GM21529 (cell line): ENCODE measurements around the gene GFPT1.

ENCODE experiments used
- ATAC-seq: cut with Tn5 transposase; IDR thresholded peaks from one replicate; pipeline ENCODE4 v1.9.1; 2021; ENCODE audit not compliant: unreplicated experiment

Gene GFPT1

DNA sequence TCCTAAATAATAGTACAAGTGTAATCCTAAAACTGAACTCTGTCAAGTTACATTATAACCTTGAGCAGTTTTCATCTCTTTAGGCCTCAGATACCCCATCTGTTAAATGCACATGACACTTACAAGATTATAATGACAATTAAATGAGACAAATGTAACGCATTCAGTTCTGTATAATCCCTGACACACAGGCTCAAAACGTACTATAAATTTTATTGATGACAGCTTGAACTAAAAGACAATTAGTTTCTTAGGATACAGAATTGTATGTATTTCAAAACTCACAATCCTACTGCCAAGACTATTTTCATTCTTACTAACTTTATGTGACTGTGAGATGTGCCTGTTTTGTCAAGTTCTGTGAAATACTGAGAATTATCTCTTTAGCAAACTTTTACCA is 56.2 kb downstream of the GFPT1 start:
- no peak for ATAC-seq

DNA sequence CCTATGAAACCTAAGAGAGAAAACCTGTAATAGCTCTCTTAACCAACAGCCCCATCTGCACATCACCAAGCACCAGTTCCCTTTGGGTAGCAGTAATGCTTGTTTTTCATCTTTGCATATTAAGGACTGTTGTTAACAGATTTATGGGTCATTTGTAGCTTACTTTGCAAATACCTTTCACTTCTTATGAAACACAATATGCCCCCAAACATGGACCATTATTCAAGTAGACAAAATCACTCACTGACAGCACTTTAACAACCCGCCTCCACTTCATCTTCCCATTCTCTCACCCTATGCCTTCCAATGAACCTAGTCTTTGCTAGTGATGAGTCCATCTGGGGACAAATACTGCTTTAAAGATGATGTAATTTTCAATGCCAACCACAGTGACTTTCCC is 64.4 kb downstream of the GFPT1 start:
- ATAC-seq = no peak

DNA sequence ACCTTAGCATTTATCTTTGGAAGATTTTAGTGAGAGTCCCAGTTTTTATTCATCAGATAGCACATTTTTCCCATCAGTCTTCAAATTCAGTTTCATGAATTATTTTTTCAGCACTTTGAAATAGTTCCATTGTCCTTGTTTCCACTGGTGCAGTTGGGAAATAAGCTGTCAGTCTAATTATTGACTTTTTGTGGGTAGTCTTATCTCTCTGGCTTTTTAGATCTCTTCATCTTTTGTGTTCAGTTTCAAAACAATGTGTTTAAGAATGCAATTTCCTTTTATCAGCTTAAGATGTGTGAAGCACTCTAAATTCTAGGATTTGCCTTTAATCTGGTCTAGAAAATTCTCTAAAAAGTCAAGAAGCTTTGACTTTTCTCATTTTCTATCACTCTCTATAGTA is 70.5 kb downstream of the GFPT1 start:
- ATAC-seq = no peak

DNA sequence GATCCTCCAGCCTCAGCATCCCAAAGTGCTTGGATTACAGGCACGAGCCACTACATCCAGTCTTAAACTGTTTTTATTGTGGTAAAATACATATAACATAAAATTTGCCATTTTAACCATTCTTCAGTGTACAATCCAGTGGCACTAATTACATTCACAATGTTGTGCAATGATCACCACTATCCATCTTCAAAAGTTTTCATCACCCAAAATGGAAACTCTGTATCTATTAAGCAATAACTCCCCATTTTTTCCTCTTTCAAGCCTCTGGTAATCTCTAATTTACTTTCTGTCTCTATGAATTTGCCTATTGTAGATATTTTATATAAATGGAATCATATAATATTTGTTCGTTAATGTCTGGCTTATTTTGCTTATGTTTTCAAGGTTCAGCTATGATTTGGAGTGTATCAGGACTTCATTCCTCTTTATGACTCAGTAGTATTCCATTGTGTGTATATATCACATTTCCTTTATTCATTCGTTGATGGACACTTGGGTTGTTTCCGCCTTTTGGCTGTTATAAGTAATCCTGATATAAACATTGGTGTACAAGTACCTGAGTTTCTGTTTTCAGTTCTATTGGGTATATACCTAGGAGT is 71.8 kb downstream of the GFPT1 start:
- no peak for ATAC-seq

DNA sequence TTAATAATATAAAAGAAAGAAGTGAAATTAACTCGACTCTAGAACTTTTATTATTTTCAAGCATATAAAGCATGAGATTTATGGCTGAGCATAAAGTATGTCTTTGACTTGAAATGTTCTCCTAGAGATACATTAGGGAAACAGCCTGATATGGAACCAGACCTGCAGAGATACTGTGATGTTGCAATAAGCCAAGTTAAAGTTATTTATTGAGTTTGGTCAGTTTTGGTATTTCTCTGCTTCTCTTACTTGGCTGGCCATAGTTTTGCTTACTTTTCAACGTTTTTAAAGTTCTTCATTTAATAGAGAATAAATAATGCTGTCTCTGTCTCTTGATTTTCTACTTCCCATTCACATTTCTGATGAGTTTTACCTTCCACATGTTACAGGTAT is 76.0 kb downstream of the GFPT1 start:
- no peak for ATAC-seq

DNA sequence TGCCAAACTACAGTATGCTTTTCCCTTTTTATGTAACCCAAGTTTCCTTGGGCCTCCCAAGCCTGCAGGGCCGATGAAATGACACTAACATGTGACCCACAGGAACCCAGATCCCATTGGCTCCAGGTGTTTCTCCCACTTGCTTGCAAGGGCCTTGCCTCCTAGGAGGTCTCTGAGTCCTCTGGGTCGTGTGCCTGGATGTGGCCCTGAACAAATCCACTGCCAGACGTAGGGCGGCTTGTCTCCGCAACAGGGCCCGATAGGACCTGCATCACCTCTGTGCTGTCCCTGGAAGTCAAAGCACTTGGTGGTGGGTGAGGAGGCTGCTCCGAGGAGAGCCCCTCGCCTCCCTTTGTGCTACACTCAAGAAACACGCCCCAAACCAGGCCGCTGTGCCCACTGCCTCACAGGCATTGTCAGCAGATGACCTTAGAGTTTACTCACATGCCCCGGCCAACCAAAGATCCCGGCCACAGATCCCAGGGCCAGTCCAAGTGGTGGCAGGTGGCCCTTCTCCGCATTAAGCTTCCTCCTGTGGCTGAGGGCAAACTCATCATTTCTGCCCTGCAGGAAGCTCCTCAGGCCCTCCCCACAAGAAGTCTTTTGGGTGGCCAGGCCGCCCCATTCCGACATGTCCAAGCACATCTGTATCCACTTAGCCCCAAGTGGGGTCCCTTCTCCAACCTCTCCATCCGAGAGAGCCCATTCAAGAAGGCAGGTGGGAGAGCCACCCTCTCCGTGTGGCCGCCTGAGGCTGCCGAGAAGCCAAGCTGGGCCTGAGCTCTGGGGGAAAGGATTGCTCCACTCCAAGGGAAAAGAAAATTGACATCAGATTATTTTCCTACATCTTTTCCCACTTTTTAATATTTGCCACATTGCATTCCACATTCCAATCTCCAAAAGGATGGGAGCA is 76.7 kb downstream of the GFPT1 start:
- no peak for ATAC-seq

DNA sequence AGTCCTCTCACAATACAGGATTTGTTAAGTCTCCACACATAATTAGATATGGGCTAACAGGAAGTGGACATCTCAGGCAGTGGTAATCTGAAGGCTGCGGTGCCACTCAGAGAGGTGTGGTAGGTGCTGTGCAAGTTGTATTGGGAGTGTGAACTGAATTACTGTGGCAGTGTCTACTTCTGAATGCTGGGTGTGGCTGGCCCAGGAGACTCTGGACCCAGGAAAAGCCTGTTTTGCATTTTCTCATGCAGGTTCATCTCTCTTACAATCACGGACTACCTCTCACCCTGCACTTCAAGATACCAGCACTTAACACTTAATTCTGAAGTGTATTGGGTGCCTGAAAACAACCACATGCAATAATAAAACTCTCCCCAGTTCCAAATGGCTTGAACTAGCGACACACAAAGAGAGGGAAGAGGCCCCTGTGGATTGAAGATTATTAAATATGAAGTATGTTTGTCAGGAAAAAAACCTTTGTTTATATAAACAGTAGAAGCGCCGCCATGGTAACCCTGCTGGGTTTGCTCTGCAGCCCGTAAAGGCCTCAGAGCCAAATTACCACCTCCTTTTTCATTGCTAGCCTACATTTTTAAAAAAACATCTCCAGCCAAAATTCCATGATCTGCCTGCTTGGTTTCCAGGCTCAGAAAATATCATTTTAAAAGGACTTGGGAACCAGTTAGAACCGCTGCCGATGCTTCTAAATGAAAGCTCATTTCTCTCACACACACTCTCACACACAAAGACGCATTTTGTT is 77.5 kb downstream of the GFPT1 start:
- no peak for ATAC-seq

DNA sequence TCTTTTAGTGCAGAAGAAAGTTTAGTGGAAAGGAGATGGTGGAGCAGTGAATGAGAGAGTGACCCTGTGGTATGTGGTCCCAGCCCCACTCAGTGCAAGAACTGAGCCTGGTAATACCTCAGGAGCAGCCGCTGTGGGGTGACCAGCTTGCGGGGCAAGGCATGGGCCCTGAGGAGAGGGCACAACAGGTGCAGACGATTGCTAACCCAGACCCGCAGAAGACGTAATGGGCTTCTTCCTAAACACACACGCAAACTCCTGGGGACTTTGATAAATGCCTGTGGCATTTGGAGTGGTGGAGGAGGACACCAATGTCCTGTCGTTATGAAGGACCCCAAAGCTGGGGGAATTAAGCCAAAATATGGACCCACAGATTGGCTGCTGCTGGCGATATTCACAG is 78.7 kb downstream of the GFPT1 start:
- ATAC-seq = no peak

DNA sequence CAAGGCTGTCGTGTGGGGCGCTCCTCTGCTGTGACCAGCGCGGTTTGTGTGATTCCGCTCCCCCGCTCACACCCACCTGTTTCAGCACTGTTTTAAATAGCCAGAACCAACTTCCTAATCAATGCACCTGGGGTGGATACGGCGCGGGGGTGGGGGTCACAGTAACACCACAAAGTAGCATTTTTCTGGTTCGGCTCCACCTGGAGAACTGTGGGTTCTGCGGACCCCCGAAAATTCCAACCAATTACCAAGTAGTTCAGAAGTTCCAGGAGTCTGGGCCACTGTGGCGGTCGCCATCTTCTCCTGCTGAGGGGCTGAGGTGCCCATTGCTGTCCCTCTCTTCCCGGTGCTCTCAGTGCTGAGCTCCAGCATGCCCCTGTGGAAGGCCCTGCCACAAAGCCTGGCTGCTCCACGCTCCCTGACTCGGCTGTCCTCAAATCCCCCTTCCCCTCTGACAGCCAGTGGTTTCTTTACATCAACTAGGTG is 79.4 kb downstream of the GFPT1 start:
- peak; percentile 85 for ATAC-seq

DNA sequence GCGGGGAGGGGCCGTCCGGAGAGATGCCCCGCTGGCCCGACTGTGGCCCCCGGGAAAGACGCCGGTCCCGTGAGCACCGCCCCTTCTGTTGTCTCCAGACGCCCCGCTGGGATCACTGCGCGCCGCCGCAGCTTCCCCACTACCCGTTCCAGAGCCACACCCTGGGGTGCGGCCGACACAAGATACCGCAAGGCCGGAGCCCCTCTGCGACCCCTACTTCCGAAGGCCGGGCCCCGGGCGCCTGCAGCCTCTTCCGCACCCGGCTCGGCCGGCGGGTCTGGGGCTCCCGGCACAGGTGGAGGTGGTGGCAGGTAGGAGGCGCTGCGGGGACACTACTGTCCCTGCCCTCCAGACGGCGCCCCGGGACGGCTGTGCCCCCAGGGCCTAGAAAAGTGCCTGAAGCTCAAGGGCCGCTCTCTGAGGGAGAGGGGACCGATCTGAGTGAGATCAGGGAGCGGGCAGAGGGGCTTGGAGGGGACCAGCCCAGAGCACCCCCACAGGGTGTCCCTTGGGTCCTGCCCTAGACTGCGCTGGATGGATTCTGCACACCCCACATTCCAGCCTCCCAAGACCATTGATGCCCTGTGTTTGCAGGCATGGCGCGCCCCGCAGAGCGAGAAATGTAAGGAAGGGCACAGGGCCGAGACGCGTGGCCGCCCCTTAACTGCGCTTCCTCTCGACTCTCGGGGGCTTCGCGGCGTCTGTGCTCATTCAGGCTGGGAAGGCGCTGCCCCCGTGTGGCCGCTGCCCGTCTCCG is 80.0 kb downstream of the GFPT1 start:
- peak; percentile 59 for ATAC-seq

DNA sequence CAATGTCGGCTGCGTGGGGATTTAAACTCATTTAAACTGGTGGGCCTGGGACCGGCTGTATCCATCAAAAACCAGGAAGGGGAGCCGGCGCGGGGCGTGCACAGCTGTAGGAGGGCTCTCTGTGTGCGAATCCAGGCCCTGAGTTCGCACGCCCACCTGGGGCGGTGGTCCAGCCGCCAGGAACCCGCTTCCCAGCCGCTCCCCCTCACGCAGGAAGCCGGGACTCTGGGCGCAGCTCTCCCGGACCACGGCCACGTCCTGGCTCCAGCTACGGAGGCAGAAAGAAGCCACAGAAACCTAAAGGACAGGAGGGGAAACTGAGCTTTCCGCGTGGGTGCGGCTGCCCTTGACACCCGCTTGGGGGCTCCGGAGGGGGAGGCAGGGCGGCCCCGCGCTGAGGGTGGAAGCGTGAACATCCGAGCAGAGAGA is 80.6 kb downstream of the GFPT1 start:
- ATAC-seq = no peak

DNA sequence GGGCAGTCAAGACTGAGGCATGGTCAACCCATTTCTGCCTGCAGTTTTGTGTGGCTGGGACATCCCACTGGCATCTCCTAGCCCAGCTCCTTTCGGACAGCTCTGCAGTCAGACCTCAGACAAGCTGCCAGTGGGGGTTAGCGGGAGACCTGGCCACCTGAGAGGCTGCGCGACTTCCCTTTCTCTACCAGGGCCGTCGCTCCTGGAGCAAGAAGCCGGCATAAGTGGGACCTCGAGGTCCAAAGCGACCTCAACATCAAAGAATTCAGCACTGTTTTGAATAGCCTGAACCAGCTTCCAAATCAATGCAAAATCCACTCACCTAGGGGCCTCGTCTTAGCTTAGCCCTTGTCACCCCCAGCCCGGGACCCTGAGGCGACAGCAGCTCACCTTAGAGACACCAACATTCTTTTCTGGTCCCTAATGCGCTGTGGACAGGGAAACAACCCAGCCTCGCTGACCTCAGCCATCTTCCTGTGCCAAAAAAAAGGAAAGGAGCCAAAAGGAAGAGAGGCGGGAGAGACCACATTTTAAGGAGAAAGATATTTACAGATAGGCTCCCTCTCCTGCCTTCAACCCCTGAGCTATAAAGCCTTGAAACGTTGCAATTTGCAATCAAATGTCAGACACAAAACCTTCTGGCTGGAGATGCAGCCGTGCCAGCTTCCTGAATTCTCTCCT is 81.2 kb downstream of the GFPT1 start:
- ATAC-seq = no peak

DNA sequence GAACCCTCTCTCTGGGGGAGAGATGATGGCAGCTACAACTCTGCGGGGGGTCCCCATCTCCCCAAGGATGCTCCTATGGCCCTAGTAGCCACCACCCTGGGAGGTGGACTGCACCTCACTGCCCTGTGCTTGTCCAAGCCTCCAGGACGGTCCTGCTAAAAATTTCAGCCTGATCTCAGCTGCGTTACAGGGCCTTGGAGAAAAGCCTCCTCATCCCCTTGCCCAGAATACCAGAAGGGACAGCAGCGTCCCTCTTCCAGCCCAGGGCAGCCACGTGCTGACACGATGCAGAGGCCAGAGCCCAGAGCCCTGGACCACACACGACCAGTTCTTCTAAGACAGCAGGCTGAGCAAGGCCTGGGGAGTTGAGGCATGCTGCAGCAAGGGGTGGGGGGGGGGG is 81.9 kb downstream of the GFPT1 start:
- no peak for ATAC-seq

DNA sequence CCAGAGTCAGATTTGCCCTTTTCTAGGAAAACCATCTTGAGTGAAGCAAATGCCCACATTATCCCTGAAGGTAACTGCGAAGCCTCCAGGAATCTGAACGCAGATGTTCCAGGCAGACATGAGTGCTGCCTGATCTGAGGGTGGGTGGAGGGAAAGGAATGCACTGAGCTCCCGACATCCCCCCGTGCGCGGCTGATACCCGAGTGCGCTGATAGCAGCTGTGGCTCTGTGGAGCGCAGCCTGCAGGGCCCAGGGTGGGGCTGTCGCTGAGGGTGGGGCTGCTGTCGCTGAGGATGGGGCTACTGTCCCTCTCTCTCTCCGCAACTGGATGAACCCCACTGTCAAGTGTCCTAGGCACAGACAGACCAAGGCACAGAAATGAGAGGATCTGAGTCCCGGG is 82.4 kb downstream of the GFPT1 start:
- no peak for ATAC-seq

DNA sequence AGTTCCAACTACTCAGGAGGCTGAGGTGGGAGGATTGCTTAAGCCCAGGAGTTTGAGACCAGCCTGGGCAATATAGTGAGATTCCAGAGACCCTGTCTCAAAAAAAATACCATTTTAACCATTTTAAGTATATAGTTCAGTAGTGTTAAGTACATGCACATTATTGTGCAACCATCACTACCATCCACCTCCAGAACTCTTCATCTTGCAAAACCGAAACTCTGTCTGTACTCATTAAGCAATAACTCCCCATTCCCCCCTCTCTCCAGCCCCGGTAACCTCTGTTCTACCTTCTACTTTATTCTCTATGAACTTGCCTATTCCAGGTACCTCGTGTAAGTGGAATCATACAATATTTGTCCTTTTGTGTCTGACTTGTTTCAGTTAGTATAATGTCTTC is 86.4 kb downstream of the GFPT1 start:
- no peak for ATAC-seq

DNA sequence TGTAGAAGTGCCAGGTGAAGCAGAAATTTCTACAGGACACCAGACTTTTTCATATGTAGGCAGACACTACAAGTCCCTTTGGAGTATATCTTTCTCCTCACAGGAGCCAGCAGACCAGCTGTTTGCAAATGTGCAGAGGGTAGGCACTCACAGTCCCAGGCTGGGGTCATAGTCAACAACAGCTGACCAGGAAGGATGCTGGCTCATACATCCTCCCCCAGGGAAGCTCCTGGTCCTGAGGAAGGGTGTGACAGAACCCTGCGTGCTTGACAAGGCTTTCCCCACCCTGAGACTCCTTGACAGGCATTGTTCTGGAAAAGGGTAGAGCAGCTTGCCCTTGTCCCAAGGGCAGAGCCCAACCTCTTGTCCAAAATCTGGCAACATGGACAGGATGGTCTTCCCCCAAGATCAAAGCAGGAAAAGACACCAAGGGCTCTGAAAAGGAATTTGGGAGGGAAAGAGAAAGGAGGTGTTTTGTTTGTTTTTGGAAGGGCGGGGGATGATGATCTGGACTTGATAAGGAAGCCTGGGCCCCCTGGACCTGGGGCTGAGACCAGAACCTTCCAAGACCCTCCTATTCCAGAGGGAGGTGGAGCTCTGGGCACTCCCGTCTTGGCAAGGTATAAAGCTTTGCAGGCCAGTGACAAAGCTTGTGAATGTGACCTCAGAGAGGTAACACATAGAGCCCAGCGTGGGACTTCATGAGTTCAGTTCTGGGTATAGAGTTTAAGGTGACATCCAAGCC is 87.1 kb downstream of the GFPT1 start:
- no peak for ATAC-seq

DNA sequence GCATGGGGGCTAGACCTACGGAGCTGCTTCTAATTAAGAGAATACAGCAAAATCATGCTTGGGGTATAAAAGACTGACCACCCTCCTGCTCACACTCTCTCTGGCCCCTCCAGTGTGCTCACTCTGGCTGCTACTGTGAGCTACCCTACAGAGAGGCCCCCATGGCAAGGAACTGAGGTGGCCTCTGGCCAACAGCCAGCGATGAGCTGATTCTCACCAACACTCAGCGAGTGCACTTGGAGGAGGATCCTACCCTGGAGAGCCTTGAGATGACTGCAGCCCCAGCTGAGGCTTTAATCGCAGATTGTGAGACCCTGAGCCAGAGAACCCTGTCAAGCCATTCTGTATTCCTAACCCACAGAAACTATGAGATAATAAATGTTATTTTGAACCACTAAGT is 88.2 kb downstream of the GFPT1 start:
- no peak for ATAC-seq

DNA sequence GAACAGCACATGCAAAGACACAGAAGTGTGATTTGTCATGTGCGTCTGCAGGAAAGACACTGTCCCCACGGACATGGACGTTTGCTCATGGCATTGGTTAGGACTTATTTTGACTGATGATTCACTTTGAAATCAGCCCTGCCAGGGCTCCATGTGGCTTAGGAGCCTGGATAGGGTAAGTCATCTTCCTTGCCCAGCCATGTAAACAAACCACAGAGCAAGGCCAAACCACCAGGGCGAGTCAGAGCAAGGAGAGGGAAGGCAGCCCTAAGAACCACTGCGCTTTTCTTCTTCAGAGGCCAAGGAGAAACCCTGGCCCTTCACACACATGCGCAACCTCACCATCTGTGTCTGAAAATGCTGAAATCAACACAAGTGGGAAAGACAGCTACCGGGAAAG is 88.8 kb downstream of the GFPT1 start:
- no peak for ATAC-seq

DNA sequence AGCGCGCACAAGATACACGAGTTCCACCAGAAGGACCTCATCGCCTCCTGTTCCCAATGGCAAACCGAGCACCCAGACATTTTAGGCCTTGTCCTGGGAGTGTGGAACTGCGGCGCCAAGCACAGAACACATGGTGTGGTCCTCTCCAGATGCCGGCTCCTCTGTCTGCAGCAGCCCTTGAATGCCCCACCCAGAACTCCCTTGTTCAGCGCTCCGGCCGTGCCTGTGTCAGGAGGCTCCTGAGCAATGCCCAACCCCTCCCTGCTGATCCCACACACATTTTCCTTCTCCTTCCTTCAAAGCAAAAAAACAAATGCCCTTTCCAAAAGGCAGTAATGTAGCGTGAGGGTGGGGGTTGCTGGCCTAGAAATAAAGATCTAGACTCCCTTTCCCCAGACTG is 89.8 kb downstream of the GFPT1 start:
- ATAC-seq = no peak

DNA sequence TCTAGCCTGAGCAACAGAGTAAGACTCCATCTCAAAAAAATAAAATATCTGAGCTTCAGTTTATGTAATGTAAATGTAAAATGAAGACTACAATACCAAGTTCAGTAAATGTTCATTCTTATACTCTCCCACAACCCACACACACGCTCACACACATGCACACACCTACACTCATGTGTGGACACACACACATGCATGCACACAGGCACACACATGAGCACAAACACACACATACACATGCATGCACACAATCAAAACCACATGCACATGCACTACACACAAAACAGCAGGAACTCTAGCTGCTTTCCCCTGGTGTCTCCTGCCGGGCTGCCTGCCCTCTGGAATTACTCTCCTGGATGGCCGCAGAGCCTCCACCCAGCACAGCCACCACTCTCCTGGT is 90.6 kb downstream of the GFPT1 start:
- ATAC-seq = no peak
